HG03196 (cell line): Measurements from ENCODE around the gene STK31.
"Not testable (repeated sequence)": the region's sequence is repeated elsewhere in the genome, so short reads cannot be mapped to it uniquely, and the experiment has no call there.

Experiments used
- ATAC-seq: cut with Tn5 transposase; IDR thresholded peaks from one replicate; pipeline ENCODE4 v1.9.1; 2021; ENCODE audit not compliant: unreplicated experiment

The STK31 gene

GRCh38 chr7:23712368-23713284 lies 2.6 kb downstream of the STK31 start:
- ATAC-seq: no peak

DNA sequence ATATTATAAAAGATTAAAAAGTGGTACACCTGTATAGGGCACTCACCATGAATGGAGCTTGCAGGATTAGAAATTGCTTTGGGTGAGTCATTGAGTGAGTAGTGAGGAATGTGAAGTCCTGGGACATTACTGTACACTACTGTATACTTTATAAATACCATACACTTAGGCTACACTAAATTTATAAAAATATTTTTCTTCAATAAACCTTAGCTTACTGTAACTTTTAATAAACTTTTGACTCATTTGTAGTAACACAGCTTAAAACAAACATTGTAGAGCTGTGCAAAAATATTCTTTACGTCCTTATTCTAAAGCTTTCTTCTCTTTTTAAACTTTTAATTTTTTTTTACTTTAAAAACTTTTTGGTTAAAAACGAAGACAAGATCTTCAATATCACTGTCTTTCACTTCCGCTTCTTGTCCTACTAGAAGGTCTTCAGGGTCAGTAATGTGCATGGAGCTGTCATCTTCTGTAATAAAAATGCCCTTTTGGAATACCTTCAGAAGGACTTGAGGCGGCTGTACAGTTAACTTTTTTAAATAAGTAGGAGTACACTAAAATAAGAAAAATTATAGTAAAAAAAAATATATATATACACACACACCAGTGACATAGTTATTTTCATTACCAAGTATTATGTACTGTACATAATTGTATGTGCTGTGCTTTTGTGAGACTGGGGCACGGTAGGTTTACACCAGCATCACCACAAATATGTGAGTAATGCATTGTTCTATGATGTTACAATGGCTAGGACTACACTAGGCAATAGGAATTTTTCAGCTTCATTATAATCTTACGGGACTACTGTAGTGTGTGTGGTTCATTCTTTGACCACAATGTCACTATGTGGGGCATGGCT lies 3.5 kb downstream of the STK31 start:
- ATAC-seq: no peak

GRCh38 chr7:23714150-23714464 lies 4.1 kb downstream of the STK31 start:
- no peak for ATAC-seq

DNA sequence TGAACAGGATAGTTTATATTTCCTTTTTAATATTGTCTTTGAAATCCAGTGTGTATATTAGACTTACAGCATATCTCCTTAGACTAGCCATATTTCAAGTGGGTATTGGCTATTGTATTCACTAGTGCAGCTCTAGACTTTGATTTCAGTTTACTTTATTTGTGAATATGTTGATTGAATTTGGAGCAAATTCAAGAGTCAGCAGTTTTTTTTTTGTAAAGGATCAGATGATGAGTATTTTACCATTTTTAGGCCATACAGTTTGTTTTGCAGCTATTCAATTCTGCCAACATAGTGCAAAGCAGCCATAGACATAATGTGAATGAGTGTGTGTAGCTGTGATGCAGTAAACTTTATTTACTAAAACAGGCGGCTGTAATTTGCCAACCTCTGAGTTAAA lies 4.6 kb downstream of the STK31 start:
- ATAC-seq: no peak

- ATAC-seq: no peak
Observed at GRCh38 chr7:23715099-23715498, 5.1 kb downstream of the STK31 start.

DNA sequence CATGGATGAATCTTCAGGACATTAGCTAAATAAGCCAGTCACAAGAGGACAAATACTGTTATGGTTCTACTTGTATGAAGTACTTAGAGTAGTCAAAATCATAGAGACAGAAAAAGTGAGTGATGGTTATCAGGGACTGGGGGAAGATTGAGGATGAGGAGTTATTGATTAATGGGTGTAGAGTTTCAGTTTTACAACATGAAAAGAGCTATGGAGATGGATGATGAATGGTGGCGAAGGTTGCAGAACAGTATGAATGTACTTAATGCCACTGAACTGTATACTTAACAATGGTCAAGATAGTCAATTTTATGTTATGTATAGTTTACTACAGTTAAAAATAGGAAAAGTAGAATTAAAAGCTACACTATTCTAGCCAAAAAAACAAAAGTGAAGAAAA lies 7.8 kb downstream of the STK31 start:
- ATAC-seq: no peak

- no peak for ATAC-seq
Observed at GRCh38 chr7:23721456-23721855, 11.4 kb downstream of the STK31 start.

GRCh38 chr7:23722587-23723216 lies 12.7 kb downstream of the STK31 start:
- not testable (repeated sequence) for ATAC-seq

GRCh38 chr7:23724113-23724512 lies 14.1 kb downstream of the STK31 start:
- not testable (repeated sequence) for ATAC-seq

GRCh38 chr7:23742051-23742450 lies 32.0 kb downstream of the STK31 start:
- ATAC-seq: no peak

- no peak for ATAC-seq
Observed at GRCh38 chr7:23743226-23743625, 33.2 kb downstream of the STK31 start.

DNA sequence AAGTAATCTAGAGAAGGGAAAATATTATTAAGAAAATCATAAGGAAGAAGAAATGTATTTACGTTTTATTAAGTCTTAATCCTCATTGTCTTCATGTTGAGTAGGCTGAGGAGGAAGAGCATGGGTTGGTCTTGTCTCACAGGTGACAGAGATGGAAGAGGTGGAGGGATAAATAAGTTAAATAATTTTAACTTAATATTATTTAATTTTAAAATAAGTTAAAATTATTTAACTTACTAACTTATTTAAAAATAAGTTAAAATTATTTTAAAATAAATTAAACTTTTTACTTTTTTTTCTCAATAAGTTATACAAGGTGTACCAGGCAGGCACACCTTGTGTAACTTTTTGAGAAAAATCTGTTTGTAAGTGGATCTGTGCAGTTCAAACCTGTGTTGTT lies 36.6 kb downstream of the STK31 start:
- no peak for ATAC-seq

GRCh38 chr7:23751852-23752251 lies 41.8 kb downstream of the STK31 start:
- ATAC-seq: no peak

- ATAC-seq: not testable (repeated sequence)
Observed at GRCh38 chr7:23758839-23759238, 48.8 kb downstream of the STK31 start.

DNA sequence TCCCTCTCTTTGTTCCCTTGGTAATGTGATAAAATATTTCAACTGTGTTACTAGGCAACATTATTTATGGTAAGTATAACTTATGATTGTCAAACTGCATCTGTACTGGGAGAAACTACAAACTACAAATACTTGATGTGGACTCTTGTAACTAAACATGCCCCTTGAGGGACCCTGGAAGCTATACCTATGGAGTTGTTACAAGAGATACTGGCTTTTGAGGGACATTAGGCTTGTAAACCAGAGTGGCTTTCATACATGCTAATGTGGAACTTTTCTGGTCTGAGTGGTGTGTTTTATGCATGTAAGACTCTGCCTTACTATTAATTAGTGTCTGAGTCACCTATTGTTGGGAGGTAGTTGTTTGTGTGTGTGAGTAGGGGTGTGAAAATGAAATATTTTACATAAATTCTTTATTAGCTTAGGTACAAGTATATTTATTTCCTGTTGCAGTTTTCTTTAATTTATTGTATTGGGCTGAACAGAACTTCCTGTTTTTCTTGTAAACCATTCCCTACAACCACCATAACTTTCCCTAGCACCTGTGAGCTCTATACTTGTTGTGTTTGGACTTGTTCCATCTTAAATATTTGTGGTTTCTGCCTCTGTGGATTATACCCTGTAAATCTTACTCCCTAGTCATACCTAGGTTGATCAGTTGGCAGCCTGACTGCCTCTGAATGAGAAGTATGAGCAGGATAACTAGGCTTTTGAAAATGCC lies 49.8 kb downstream of the STK31 start:
- no peak for ATAC-seq

DNA sequence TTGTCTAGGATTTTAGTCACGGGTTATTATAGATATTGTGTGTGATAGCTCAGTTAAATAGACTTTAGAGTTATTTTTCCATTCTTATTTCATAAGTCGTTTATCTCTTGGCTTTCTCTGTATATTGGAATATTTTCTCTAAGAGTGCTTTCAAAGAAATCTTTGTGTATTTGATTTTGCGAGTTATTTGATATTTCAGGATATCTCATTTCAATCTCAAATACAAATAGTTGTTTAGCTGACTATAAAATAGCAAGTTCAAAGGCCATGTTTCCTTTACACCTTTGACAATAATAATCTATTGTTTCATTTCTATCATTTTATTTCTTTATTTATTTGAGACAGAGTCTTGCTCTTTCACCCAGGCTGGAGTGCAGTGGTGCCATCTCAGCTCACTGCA lies 55.9 kb downstream of the STK31 start:
- no peak for ATAC-seq

- no peak for ATAC-seq
Observed at GRCh38 chr7:23767514-23767913, 57.5 kb downstream of the STK31 start.

DNA sequence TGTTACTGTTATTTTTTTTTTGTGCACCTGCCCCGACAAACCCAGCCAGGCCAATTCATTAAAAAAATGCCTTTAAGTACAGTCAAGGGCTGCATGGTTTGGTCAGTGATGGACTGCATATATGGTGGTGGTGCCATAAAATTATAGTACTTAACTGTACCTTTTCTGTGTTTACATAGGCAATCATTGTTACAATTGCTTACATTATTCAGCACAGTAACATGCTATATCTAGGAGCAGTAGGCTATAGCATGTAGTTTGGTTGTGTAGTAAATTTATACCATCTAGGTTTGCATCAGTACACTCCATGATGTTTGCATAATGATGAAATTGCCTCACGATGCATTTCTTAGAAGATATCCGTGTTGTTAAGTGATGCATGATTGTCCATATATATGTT lies 58.0 kb downstream of the STK31 start:
- no peak for ATAC-seq

DNA sequence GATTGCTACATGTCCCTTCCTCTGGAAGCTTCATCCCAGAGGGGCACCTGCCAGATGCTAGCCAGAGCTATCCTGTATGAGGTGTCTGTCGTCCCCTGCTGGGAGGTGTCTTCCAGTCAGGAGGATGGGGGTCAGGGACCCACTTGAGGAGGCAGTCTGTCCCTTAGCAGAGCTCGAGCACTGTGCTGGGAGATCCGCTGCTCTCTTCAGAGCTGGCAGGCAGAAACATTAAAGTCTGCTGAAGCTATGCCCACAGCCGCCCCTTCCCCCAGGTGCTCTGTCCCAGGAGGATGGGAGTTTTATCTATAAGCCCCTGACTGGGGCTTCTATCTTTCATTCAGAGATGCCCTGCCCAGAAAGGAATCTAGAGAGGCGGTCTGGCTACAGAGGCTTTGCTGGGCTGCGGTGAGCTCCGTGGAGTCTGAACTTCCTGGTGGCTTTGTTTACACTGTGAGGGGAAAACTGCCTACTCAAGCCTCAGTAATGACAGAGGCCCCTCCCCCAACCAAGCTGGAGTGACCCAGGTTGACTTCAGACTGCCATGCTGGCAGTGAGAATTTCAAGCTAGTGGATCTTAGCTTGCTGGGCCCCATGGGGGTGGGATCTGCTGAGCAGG lies 69.3 kb downstream of the STK31 start:
- not testable (repeated sequence) for ATAC-seq

GRCh38 chr7:23783115-23783514 lies 73.1 kb downstream of the STK31 start:
- ATAC-seq: no peak

- no peak for ATAC-seq
Observed at GRCh38 chr7:23787272-23787671, 77.3 kb downstream of the STK31 start.
